H1 (cell line): ENCODE results near the gene DHRS13. TPM values are rescaled to one million over a fixed set of nuclear protein-coding genes. Genes with fewer than 3 reads are reported as not detected.

Experiments
- CTCF ChIA-PET: fragments of 300-600 bp; sonication (Branson Sonifier 250); formaldehyde crosslinking; loops from one replicate; lab custom pipeline; 2021; ENCODE audit not compliant: partially characterized antibody; lab: Charles Lee
- POLR2A ChIA-PET: fragments of 300-600 bp; sonication (Branson Sonifier 250); formaldehyde crosslinking; loops from one replicate; lab custom pipeline; 2021; ENCODE audit warnings: inconsistent platforms; ENCODE audit not compliant: partially characterized antibody; lab: Charles Lee
- DNase-seq, 2 experiments: peaks; one replicate each; pipeline versions ENCODE4 v3.0.0 to v3.0.0-alpha.2; 2010 to 2022; ENCODE audit warnings: low spot score in 2 of 2, low read depth in 1 of 2, mixed read lengths in 1 of 2
- FAIRE-seq: peaks from 2 replicates; lab custom pipeline; 2011; peaks lifted over from hg19 to GRCh38; lab: Jason Lieb, UNC
- H2AFZ ChIP-seq: 2 replicates; pipeline ENCODE4 v1.8.1; 2012; ENCODE audit warnings: low read length, inconsistent platforms
- H2AK5ac ChIP-seq: 2 replicates; pipeline ENCODE4 v1.6.1; 2013; ENCODE audit warnings: low read depth, low read length
- H2BK120ac ChIP-seq: replicated peaks from 2 replicates; pipeline ENCODE3; 2013; ENCODE audit warnings: low read depth, low read length, inconsistent platforms
- H2BK12ac ChIP-seq: 2 replicates; pipeline ENCODE4 v1.6.1; 2013; ENCODE audit warnings: low read depth, low read length
- H2BK15ac ChIP-seq: 2 replicates; pipeline ENCODE4 v1.6.1; 2013; ENCODE audit warnings: low read length
- H2BK20ac ChIP-seq: 2 replicates; pipeline ENCODE4 v1.6.1; 2013; ENCODE audit warnings: low read length
- H2BK5ac ChIP-seq: 2 replicates; pipeline ENCODE4 v1.6.1; 2013; ENCODE audit warnings: low read depth, low read length
- H3K14ac ChIP-seq: 2 replicates; pipeline ENCODE4 v1.6.1; 2013; ENCODE audit warnings: inconsistent platforms; ENCODE audit not compliant: insufficient read length
- H3K18ac ChIP-seq: 2 replicates; pipeline ENCODE4 v1.6.1; 2013; ENCODE audit warnings: low read length; ENCODE audit errors: extremely low read depth
- H3K23ac ChIP-seq: 2 replicates; pipeline ENCODE4 v1.6.1; 2013; ENCODE audit warnings: inconsistent platforms; ENCODE audit not compliant: insufficient read length
- H3K23me2 ChIP-seq: 2 replicates; pipeline ENCODE4 v1.6.1; 2013; ENCODE audit warnings: low read depth, low read length
- H3K27ac ChIP-seq: 2 replicates; pipeline ENCODE4 v1.6.1; 2011; ENCODE audit warnings: low read depth, low read length, inconsistent platforms
- H3K27me3 ChIP-seq, 4 experiments: replicated peaks in 1 of 4; 1 replicate in 1 of 4; 2 replicates in 3 of 4; pipeline versions ENCODE4 v1.6.1 to v1.8.1; 2011 to 2013; ENCODE audit warnings: low read length in 3 of 4, mild to moderate bottlenecking in 3 of 4, inconsistent platforms in 2 of 4, mixed read lengths in 2 of 4, moderate library complexity in 1 of 4; ENCODE audit not compliant: control insufficient read depth in 3 of 4, insufficient read depth in 3 of 4; ENCODE audit errors: extremely low read depth in 1 of 4
- H3K36me3 ChIP-seq, 4 experiments: 2 replicates each; pipeline versions ENCODE4 v1.6.1 to v1.8.1; 2011 to 2013; ENCODE audit warnings: mild to moderate bottlenecking in 4 of 4, low read length in 3 of 4, moderate library complexity in 2 of 4, control low read depth in 1 of 4, inconsistent platforms in 1 of 4; ENCODE audit not compliant: insufficient read depth in 4 of 4, control insufficient read depth in 2 of 4
- H3K4ac ChIP-seq: replicated peaks from 2 replicates; pipeline ENCODE3; 2013; ENCODE audit warnings: low read length, low read depth, mixed read lengths, inconsistent platforms; ENCODE audit not compliant: insufficient read length
- H3K4me1 ChIP-seq, 4 experiments: replicated peaks in 1 of 4; 1 replicate in 1 of 4; 2 replicates in 3 of 4; pipeline versions ENCODE4 v1.6.1 to v1.8.1; 2011 to 2013; ENCODE audit warnings: low read length in 3 of 4, inconsistent platforms in 2 of 4, mixed read lengths in 1 of 4; ENCODE audit not compliant: insufficient read depth in 4 of 4, control insufficient read depth in 3 of 4
- H3K4me2 ChIP-seq, 2 experiments: 2 replicates each; pipeline versions ENCODE4 v1.6.1 to v1.8.1; 2011 to 2013; ENCODE audit warnings: low read depth in 2 of 2, low read length in 2 of 2, control low read depth in 1 of 2, inconsistent platforms in 1 of 2, mild to moderate bottlenecking in 1 of 2; ENCODE audit not compliant: insufficient read depth in 1 of 2
- H3K4me3 ChIP-seq, 4 experiments: fragments of 200-600, 300-600 bp in 1 of 4; sonication (generic), shearing (Covaris generic), sonication (Bioruptor Twin) in 1 of 4; 2 replicates each; pipeline versions ENCODE4 v1.5.1 to v1.8.1; 2011 to 2016; ENCODE audit warnings: low read length in 4 of 4, low read depth in 3 of 4, control low read depth in 2 of 4, inconsistent platforms in 2 of 4, mild to moderate bottlenecking in 2 of 4, mixed read lengths in 1 of 4, moderate library complexity in 1 of 4; ENCODE audit not compliant: insufficient read depth in 2 of 4; ENCODE audit errors: extremely low read depth in 1 of 4
- H3K56ac ChIP-seq: replicated peaks from 2 replicates; pipeline ENCODE3; 2013; ENCODE audit warnings: low read depth, mild to moderate bottlenecking, mixed read lengths, low read length, inconsistent platforms; ENCODE audit not compliant: insufficient read length
- H3K79me1 ChIP-seq: 2 replicates; pipeline ENCODE4 v1.6.1; 2013; ENCODE audit warnings: low read depth, low read length, control low read depth
- H3K79me2 ChIP-seq, 2 experiments: 2 replicates each; pipeline versions ENCODE4 v1.6.1 to v1.8.1; 2012 to 2013; ENCODE audit warnings: low read length in 2 of 2, mild to moderate bottlenecking in 2 of 2, inconsistent platforms in 1 of 2; ENCODE audit not compliant: insufficient read depth in 2 of 2, control insufficient read depth in 1 of 2
- H3K9ac ChIP-seq, 4 experiments: replicated peaks in 1 of 4; 1 replicate in 1 of 4; 2 replicates in 3 of 4; pipeline versions ENCODE4 v1.6.1 to v1.8.1; 2011 to 2013; ENCODE audit warnings: low read depth in 3 of 4, low read length in 3 of 4, control low read depth in 2 of 4, mild to moderate bottlenecking in 2 of 4, moderate library complexity in 2 of 4, inconsistent platforms in 1 of 4; ENCODE audit errors: extremely low read depth in 1 of 4
- H3K9me3 ChIP-seq, 2 experiments: 2 replicates each; pipeline versions ENCODE4 v1.6.1 to v1.8.1; 2012 to 2013; ENCODE audit warnings: mild to moderate bottlenecking in 2 of 2, moderate library complexity in 2 of 2, control low read depth in 1 of 2, inconsistent platforms in 1 of 2, low read depth in 1 of 2, low read length in 1 of 2, mixed read lengths in 1 of 2; ENCODE audit not compliant: insufficient read depth in 2 of 2
- H4K20me1 ChIP-seq, 2 experiments: replicated peaks in 1 of 2; 2 replicates each; pipeline versions ENCODE3 to v1.8.1; 2011 to 2013; ENCODE audit warnings: inconsistent platforms in 2 of 2, low read length in 2 of 2, mild to moderate bottlenecking in 1 of 2; ENCODE audit not compliant: insufficient read depth in 2 of 2, control insufficient read depth in 1 of 2
- H4K5ac ChIP-seq: 2 replicates; pipeline ENCODE4 v1.6.1; 2013; ENCODE audit warnings: low read length, low read depth, mixed read lengths, inconsistent platforms; ENCODE audit not compliant: insufficient read length
- H4K8ac ChIP-seq: 2 replicates; pipeline ENCODE4 v1.8.0; 2013; ENCODE audit warnings: mild to moderate bottlenecking, moderate library complexity, low read length, inconsistent platforms; ENCODE audit not compliant: insufficient read depth; ENCODE audit errors: extremely low read depth
- H4K91ac ChIP-seq: replicated peaks from 2 replicates; pipeline ENCODE3; 2013; ENCODE audit warnings: low read length, mixed read lengths, inconsistent platforms; ENCODE audit not compliant: insufficient read length
- BACH1 ChIP-seq: IDR thresholded peaks from 2 replicates; pipeline ENCODE4 v1.6.1; 2012; ENCODE audit warnings: low read length, improper control_type of control experiment
- CHD1 ChIP-seq: IDR thresholded peaks from 2 replicates; pipeline ENCODE4 v1.6.1; 2012; ENCODE audit warnings: low read depth, low read length, improper control_type of control experiment
- CHD2 ChIP-seq: IDR thresholded peaks from 2 replicates; pipeline ENCODE4 v1.6.1; 2012; ENCODE audit warnings: low read length, improper control_type of control experiment
- CREB1 ChIP-seq: IDR thresholded peaks from 2 replicates; pipeline ENCODE4 v1.6.1; 2012; ENCODE audit warnings: inconsistent platforms
- E2F6 ChIP-seq: IDR thresholded peaks from 2 replicates; pipeline ENCODE4 v1.6.1; 2012; ENCODE audit warnings: inconsistent platforms
- EP300 ChIP-seq, 2 experiments: IDR thresholded peaks; 1 replicate in 1 of 2; 2 replicates in 1 of 2; pipeline ENCODE4 v1.6.1; 2011 to 2012; ENCODE audit warnings: low read depth in 2 of 2, low read length in 2 of 2, mild to moderate bottlenecking in 2 of 2, borderline replicate concordance in 1 of 2, inconsistent platforms in 1 of 2, moderate library complexity in 1 of 2
- EZH2 ChIP-seq: fragments of 200-600 bp; sonication (generic); IDR thresholded peaks from 2 replicates; pipeline ENCODE4 v1.7.1; 2012; ENCODE audit warnings: low read depth, mild to moderate bottlenecking, moderate library complexity, low read length, inconsistent platforms; ENCODE audit not compliant: severe bottlenecking
- HDAC6 ChIP-seq: IDR thresholded peaks from one replicate; pipeline ENCODE4 v1.7.1; 2012; ENCODE audit warnings: low read depth, mild to moderate bottlenecking, inconsistent platforms, low read length, moderate library complexity
- KDM1A ChIP-seq: fragments of 200-600, 300-600 bp; sonication (generic); IDR thresholded peaks from 2 replicates; pipeline ENCODE4 v1.7.1; 2016; ENCODE audit warnings: mild to moderate bottlenecking, low read length, borderline replicate concordance
- MAFK ChIP-seq: IDR thresholded peaks from 2 replicates; pipeline ENCODE4 v1.6.1; 2012; ENCODE audit warnings: low read depth, mild to moderate bottlenecking, improper control_type of control experiment, low read length
- NRF1 ChIP-seq: IDR thresholded peaks from 2 replicates; pipeline ENCODE4 v1.6.1; 2011; ENCODE audit warnings: mild to moderate bottlenecking, low read depth, low read length, improper control_type of control experiment
- RFX5 ChIP-seq: IDR thresholded peaks from 2 replicates; pipeline ENCODE4 v1.6.1; 2011; ENCODE audit warnings: low read depth, low read length, improper control_type of control experiment, borderline replicate concordance
- SP2 ChIP-seq: IDR thresholded peaks from 2 replicates; pipeline ENCODE4 v1.6.1; 2012; ENCODE audit warnings: mild to moderate bottlenecking, low read length, inconsistent platforms
- SRF ChIP-seq: IDR thresholded peaks from 2 replicates; pipeline ENCODE4 v1.6.1; 2011; ENCODE audit warnings: mild to moderate bottlenecking, low read depth, low read length, moderate library complexity
- SUZ12 ChIP-seq: fragments of 200-600 bp; sonication (generic); IDR thresholded peaks from 2 replicates; pipeline ENCODE4 v1.6.1; 2012; ENCODE audit warnings: mild to moderate bottlenecking, inconsistent platforms, low read length, moderate library complexity, mixed read lengths
- polyA plus RNA-seq, 7 experiments: library from polyadenylated mRNA; depleted of rRNA in 3 of 7; stranded (reverse) in 5 of 7; unstranded in 2 of 7; fragments of >200 nt in 5 of 7; fragments of 200-250 nt in 2 of 7; gene quantifications; 1 replicate in 5 of 7; 2 replicates in 1 of 7; 4 replicates in 1 of 7; pipeline versions ENCODE4 v1.2.1 to v1.2.3, GENCODE V29; 2011 to 2013; ENCODE audit warnings: missing spikeins in 2 of 7, mixed read lengths in 2 of 7
- total RNA-seq: library from RNA; stranded (reverse); fragmentation: NEBNext Ultra II Directional; extraction: Animal tissue kit (Norgen Biotek cat#: 25700); gene quantifications from 2 replicates; pipeline ENCODE4 v1.2.1, GENCODE V29; 2021

The DHRS13 gene
- total and polyA plus RNA-seq, 2 of the 8 experiments (the other 6 are each of a cell fraction or from before 2014, with no cell fraction given) = 23.7 to 30.0 TPM

GRCh38 chr17:28938552-28938951 lies 35.7 kb upstream of the DHRS13 start:
- Histone ChIP-seq H2BK120ac (no peak overlapping the region), H3K79me2 (peaks cover 20 to 99% of the 10 kb centered on the region in 2 experiments), H3K9me3 (no peaks in the 10 kb centered on the region), H3K79me1 (peaks cover 16% of the 10 kb centered on the region), H4K91ac (no peak overlapping the region), H3K9ac (no peak overlapping the region), H3K4ac (no peak overlapping the region), H3K23me2 (no peaks in the 10 kb centered on the region), H2AK5ac (no peak overlapping the region), H4K5ac (no peak overlapping the region), H3K14ac (no peak overlapping the region), H3K56ac (no peak overlapping the region), H3K27ac (no peak overlapping the region), H3K27me3 (no peaks in the 10 kb centered on the region), H3K18ac (no peak overlapping the region)
- FAIRE-seq = no peak
- CTCF ChIA-PET = interaction anchor here (1.1 to 2.6 kb wide), 7 partner anchors 9 to 179 kb away, joined by 3 to 10 read pairs (median 3); no protein-coding TSS in a partner anchor
- no peak for DNase-seq
- no peak for TF ChIP-seq KDM1A
- TF ChIP-seq SUZ12 = no peak
- no peak for TF ChIP-seq SRF
- no peak for TF ChIP-seq CHD1
- no peak for TF ChIP-seq RFX5
- TF ChIP-seq HDAC6 = no peak
- no peak for TF ChIP-seq EP300 (IDR thresholded peaks at IDR 0.05; ENCODE audit: borderline replicate concordance in 1 of 2, low read depth in 2 of 2, low read length in 2 of 2)
- TF ChIP-seq CREB1 = no peak
- no peak for TF ChIP-seq SP2
- TF ChIP-seq E2F6 = no peak
- no peak for TF ChIP-seq BACH1
- TF ChIP-seq NRF1 = no peak
- TF ChIP-seq CHD2 = no peak
- TF ChIP-seq MAFK = no peak
- TF ChIP-seq EZH2 = no peak
- TF ChIP-seq, all 59 proteins: peak for 0
- POLR2A ChIA-PET = interaction anchor here (0.6 to 7.4 kb wide), 6 partner anchors 9 to 219 kb away, joined by 3 to 73 read pairs (median 4); partner anchors contain the start of genes PHF12 and RPL23A
- no peak overlapping the region for H2AFZ ChIP-seq
- no peak overlapping the region for H2BK20ac ChIP-seq
- H3K4me1 ChIP-seq = peaks cover 2 to 22% (median 16%) of the 10 kb centered on the region in 4 experiments; a peak in 5 of 7 replicates
- no peak overlapping the region for H3K23ac ChIP-seq
- no peak overlapping the region for H2BK12ac ChIP-seq
- peaks cover 15 to 28% of the 10 kb centered on the region in 2 experiments for H4K20me1 ChIP-seq
- no peak overlapping the region for H3K4me3 ChIP-seq
- no peak overlapping the region for H4K8ac ChIP-seq
- H2BK5ac ChIP-seq = no peak overlapping the region
- no peak overlapping the region for H2BK15ac ChIP-seq
- no peak overlapping the region for H3K4me2 ChIP-seq
- H3K36me3 ChIP-seq = peaks cover 0 to 20% (median 3%) of the 10 kb centered on the region in 4 experiments; a peak in 4 of 8 replicates
